Parathyroid adenoma (tissue), 2 donors: ENCODE data around the gene ELP4.

Experiments
- H2AFZ ChIP-seq: fragments of 300-600 bp; sonication (generic); one replicate; pipeline ENCODE4 v1.7.0; 2017; ENCODE audit warnings: antibody characterized with exemption, mild to moderate bottlenecking
- H3K27ac ChIP-seq: fragments of 300-600 bp; sonication (generic); one replicate; pipeline ENCODE4 v1.7.0; 2017
- H3K27me3 ChIP-seq: fragments of 300-600 bp; sonication (generic); one replicate; pipeline ENCODE4 v1.7.0; 2017; ENCODE audit warnings: low read length; ENCODE audit not compliant: control insufficient read depth, insufficient read depth
- H3K36me3 ChIP-seq: fragments of 300-600 bp; sonication (generic); one replicate; pipeline ENCODE4 v1.7.0; 2017; ENCODE audit warnings: low read length; ENCODE audit not compliant: control insufficient read depth, insufficient read depth
- H3K4me1 ChIP-seq: fragments of 300-600 bp; sonication (generic); one replicate; pipeline ENCODE4 v1.7.0; 2017; ENCODE audit warnings: control low read depth
- H3K4me2 ChIP-seq: fragments of 300-600 bp; sonication (generic); one replicate; pipeline ENCODE4 v1.7.0; 2017; ENCODE audit warnings: low read length
- H3K4me3 ChIP-seq: fragments of 300-600 bp; sonication (generic); one replicate; pipeline ENCODE4 v1.7.0; 2017; ENCODE audit warnings: low read depth, low read length
- H3K79me2 ChIP-seq: fragments of 300-600 bp; sonication (generic); one replicate; pipeline ENCODE4 v1.7.0; 2017; ENCODE audit warnings: control low read depth
- H3K9ac ChIP-seq: fragments of 300-600 bp; sonication (generic); one replicate; pipeline ENCODE4 v1.7.0; 2017; ENCODE audit warnings: mild to moderate bottlenecking
- H3K9me3 ChIP-seq: fragments of 300-600 bp; sonication (generic); one replicate; pipeline ENCODE4 v1.7.0; 2017; ENCODE audit warnings: low read length; ENCODE audit not compliant: control insufficient read depth
- TF ChIP-seq, protein P1 (sequence below): fragments of 300-600 bp; sonication (generic); IDR thresholded peaks from one replicate; pipeline ENCODE4 v1.7.0; 2017; ENCODE audit warnings: antibody characterized with exemption, mild to moderate bottlenecking
- donor health status: primary hyperparathyroidism.

Gene ELP4

DNA sequence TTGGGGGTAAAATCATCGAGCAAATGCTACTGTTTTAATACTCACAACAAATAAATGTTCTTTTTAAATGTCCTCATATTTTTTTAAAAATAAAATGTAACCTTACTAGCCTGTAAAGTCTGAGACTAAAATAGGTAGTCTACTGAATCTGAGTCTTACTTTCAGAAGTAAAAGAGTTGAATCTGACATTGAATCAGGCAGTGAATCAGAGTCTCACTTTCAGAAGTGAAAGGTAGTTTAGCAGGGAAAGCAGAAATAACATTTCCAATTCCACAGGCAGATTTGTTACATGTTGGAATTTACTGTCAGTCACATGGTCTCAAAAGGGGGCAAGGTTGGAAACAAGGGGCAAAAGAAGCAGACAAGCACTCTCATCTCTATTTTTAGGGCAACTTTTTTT is 143.0 kb downstream of the ELP4 start:
- Histone ChIP-seq H3K27ac (no peak overlapping the region), H2AFZ (no peak overlapping the region), H3K27me3 (no peaks in the 10 kb centered on the region), H3K4me3 (no peak overlapping the region), H3K36me3 (no peaks in the 10 kb centered on the region), H3K79me2 (no peaks in the 10 kb centered on the region), H3K9me3 (no peaks in the 10 kb centered on the region), H3K9ac (no peak overlapping the region), H3K4me2 (no peak overlapping the region), H3K4me1 (no peaks in the 10 kb centered on the region)
- TF ChIP-seq, protein P1, sequence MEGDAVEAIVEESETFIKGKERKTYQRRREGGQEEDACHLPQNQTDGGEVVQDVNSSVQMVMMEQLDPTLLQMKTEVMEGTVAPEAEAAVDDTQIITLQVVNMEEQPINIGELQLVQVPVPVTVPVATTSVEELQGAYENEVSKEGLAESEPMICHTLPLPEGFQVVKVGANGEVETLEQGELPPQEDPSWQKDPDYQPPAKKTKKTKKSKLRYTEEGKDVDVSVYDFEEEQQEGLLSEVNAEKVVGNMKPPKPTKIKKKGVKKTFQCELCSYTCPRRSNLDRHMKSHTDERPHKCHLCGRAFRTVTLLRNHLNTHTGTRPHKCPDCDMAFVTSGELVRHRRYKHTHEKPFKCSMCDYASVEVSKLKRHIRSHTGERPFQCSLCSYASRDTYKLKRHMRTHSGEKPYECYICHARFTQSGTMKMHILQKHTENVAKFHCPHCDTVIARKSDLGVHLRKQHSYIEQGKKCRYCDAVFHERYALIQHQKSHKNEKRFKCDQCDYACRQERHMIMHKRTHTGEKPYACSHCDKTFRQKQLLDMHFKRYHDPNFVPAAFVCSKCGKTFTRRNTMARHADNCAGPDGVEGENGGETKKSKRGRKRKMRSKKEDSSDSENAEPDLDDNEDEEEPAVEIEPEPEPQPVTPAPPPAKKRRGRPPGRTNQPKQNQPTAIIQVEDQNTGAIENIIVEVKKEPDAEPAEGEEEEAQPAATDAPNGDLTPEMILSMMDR: no peak

DNA sequence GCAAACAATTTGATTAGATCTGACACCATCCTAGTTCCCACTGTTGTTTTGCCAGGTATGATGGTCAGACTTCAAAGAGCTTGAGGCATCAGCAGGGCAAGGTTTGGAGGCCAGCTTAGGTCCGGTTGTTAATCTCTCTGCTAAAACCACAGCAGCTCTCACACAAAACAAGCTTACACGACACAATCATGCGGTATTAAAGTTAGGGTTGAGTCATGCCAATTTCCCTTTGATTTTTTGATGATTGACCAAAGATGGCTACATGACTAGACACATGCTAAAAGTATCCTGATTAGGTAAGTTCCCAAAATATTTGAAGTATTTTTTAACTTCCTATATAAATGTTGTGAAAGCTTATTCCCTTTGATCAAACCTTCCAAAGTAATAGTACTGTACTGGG is 145.9 kb downstream of the ELP4 start:
- Histone ChIP-seq H3K9me3 (no peaks in the 10 kb centered on the region), H3K4me2 (no peak overlapping the region), H3K27me3 (no peaks in the 10 kb centered on the region), H3K27ac (no peak overlapping the region), H3K36me3 (no peaks in the 10 kb centered on the region), H3K9ac (no peak overlapping the region), H3K79me2 (no peaks in the 10 kb centered on the region), H2AFZ (no peak overlapping the region), H3K4me1 (no peaks in the 10 kb centered on the region), H3K4me3 (no peak overlapping the region)
- TF ChIP-seq, protein P1: no peak

DNA sequence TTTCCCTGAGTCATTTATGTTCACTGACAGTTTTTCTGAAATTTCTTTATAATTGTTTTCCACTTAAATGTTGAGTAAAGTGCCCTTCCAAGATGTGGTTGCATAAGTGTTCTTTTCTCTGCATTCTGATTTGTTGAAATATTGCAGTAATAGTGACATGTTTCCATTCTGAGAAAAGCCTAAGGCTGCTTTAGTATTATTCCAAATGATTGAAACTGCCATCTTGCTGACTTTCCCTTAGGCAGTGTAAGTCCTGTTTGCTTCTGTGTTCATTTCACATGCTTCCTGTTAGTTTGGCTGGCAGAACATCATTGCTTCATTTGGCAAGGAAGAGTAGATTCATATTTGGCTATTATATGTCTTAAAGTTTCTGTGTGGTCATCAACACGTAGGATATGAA is 146.5 kb downstream of the ELP4 start:
- Histone ChIP-seq H3K9me3 (no peaks in the 10 kb centered on the region), H3K36me3 (no peaks in the 10 kb centered on the region), H2AFZ (no peak overlapping the region), H3K4me3 (no peak overlapping the region), H3K9ac (no peak overlapping the region), H3K27ac (no peak overlapping the region), H3K4me2 (no peak overlapping the region), H3K79me2 (no peaks in the 10 kb centered on the region), H3K4me1 (no peaks in the 10 kb centered on the region), H3K27me3 (no peaks in the 10 kb centered on the region)
- TF ChIP-seq, protein P1: no peak

DNA sequence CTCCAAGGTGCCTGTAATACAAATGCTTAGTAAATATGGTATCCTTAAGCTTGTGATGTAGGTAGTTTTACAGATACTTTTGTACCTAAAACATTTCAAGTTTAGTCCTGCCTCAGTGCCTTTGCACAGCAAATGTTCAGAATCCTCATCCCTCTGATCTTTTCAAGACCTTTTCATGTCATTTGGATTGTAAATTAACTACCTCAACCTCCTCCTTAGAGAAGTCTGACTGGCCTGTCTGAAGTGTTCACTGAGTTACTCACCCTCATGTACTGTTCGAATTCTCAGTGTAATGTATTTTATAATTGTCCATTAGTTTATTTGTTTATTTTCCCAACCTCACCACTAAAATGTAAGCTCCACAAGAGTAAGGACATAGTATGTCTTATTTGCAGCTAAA is 147.5 kb downstream of the ELP4 start:
- no peak overlapping the region for H3K4me2 ChIP-seq
- no peaks in the 10 kb centered on the region for H3K9me3 ChIP-seq
- no peak overlapping the region for H3K9ac ChIP-seq
- no peaks in the 10 kb centered on the region for H3K27me3 ChIP-seq
- H3K4me1 ChIP-seq: no peaks in the 10 kb centered on the region
- H3K36me3 ChIP-seq: no peaks in the 10 kb centered on the region
- H2AFZ ChIP-seq: no peak overlapping the region
- no peaks in the 10 kb centered on the region for H3K79me2 ChIP-seq
- H3K27ac ChIP-seq: no peak overlapping the region
- TF ChIP-seq, protein P1: no peak
- no peak overlapping the region for H3K4me3 ChIP-seq

DNA sequence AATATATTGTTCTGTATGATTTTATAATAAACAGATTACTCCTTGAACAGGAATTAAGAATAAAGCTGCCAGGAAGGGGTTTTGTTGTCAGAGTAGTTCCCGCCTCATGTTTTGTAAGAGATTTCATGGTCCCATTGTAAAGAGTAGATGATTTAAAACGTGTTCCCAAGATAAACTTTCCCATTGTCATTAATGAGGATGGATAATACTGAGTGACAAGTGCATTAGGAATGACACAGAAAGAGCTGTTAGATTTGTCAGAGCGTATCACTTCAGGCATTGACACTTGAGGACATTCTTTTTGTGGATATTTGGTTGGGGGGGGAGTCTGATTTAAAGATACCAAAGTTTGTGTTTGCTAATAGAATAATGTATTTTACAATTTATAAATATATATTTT is 154.6 kb downstream of the ELP4 start:
- no peaks in the 10 kb centered on the region for H3K79me2 ChIP-seq
- H3K27ac ChIP-seq: no peak overlapping the region
- no peaks in the 10 kb centered on the region for H3K9me3 ChIP-seq
- TF ChIP-seq, protein P1: no peak
- H3K36me3 ChIP-seq: no peaks in the 10 kb centered on the region
- H3K9ac ChIP-seq: no peak overlapping the region
- H3K4me1 ChIP-seq: no peaks in the 10 kb centered on the region
- no peaks in the 10 kb centered on the region for H3K27me3 ChIP-seq
- H2AFZ ChIP-seq: no peak overlapping the region
- H3K4me3 ChIP-seq: no peak overlapping the region
- no peak overlapping the region for H3K4me2 ChIP-seq
